ENCODE results near the gene LLPH. TPM values are rescaled to one million over a fixed set of nuclear protein-coding genes. Genes with fewer than 3 reads are reported as not detected.

The LLPH gene
- total RNA-seq, 1 experiment from 2014 or later = 33.4 TPM

DNA sequence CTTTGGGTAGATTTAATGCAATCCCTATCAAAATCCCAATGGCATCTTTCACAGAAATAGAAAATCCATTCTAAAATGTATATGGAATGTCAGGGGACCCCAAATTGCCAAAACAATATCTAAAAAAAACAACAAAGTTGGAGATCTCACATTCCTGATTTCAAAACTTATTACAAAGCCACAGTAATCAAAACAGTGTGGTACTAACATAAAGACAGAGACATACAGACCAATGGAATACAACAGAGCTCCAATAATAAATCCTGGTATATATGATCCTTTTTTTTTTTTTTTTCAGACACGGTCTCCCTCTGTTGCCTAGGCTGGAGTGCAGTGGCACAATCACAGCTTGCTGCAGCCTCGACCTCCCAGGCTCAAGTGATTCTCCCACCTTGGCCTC, 34.6 kb upstream of the LLPH start:
- Histone ChIP-seq H2BK12ac (ENCODE audit: insufficient read length, low read depth, low read length) (no peak overlapping the region), H3K18ac (ENCODE audit: insufficient read length, low read depth, low read length) (no peak overlapping the region), H3K4ac (ENCODE audit: low read depth, low read length) (no peak overlapping the region), H3K27me3 (ENCODE audit: insufficient read depth, low read length) (no peaks in the 10 kb centered on the region), H3K27ac (ENCODE audit: insufficient read length, low read depth, low read length) (no peak overlapping the region), H3K9me3 (ENCODE audit: control insufficient read depth, low read depth, low read length) (no peaks in the 10 kb centered on the region), H3K23ac (ENCODE audit: insufficient read length, low read depth, low read length) (no peak overlapping the region), H4K91ac (ENCODE audit: insufficient read length, low read depth, low read length) (no peak overlapping the region), H3K4me1 (ENCODE audit: insufficient read depth, low read length) (peaks cover 3% of the 10 kb centered on the region), H3K4me2 (ENCODE audit: insufficient read depth, insufficient read length, low read length) (no peak overlapping the region), H3K9ac (ENCODE audit: extremely low read depth, insufficient read length, low read length) (no peak overlapping the region), H3K79me1 (ENCODE audit: insufficient read depth, low read depth, low read length, poor library complexity, severe bottlenecking) (peaks cover 8% of the 10 kb centered on the region), H3K14ac (ENCODE audit: insufficient read depth, low read length) (no peak overlapping the region), H4K20me1 (ENCODE audit: control insufficient read depth, insufficient read depth, insufficient read length) (no peaks in the 10 kb centered on the region), H2BK120ac (ENCODE audit: low read depth, low read length, poor library complexity, severe bottlenecking) (no peak overlapping the region), H2BK15ac (ENCODE audit: low read depth, low read length) (no peak overlapping the region), H4K5ac (ENCODE audit: insufficient read length, low read depth, low read length) (no peak overlapping the region), H2BK20ac (ENCODE audit: low read depth, low read length, poor library complexity, severe bottlenecking) (no peak overlapping the region), H3K79me2 (ENCODE audit: insufficient read depth, low read length) (peaks cover 3% of the 10 kb centered on the region; the same call in 1 of the 2 replicates), H3K56ac (ENCODE audit: insufficient read length, low read depth, low read length) (no peak overlapping the region), H2AK5ac (ENCODE audit: insufficient read length, low read length) (no peak overlapping the region), H4K8ac (replicated peaks; ENCODE audit: insufficient read length, low read depth, low read length) (no peak overlapping the region), H2BK5ac (ENCODE audit: insufficient read length, low read length) (no peak overlapping the region), H3T11ph (ENCODE audit: low read length) (no peak overlapping the region), H3K23me2 (ENCODE audit: insufficient read length, low read depth, low read length, poor library complexity, severe bottlenecking) (no peaks in the 10 kb centered on the region), H2AFZ (ENCODE audit: low read length) (no peak overlapping the region)
- Mint-ChIP-seq H3K27me3 (ENCODE audit: low read depth) (no peaks in the 10 kb centered on the region; the same call in 1 of the 2 replicates), H3K27ac (no peak overlapping the region), H3K4me3 (no peak overlapping the region), H3K36me3 (ENCODE audit: insufficient read depth in 1 of 3, low read depth in 3 of 3) (peaks cover 12 to 16% (median 13%) of the 10 kb centered on the region in 3 experiments), H3K9me3 (peaks cover 10 to 15% of the 10 kb centered on the region in 2 experiments; a peak in 3 of 5 replicates), H3K4me1 (peaks cover 3 to 6% of the 10 kb centered on the region in 2 experiments; a peak in 3 of 4 replicates)
- WGBS (ENCODE audit: extremely low coverage, insufficient read length, low lambda C conversion rate) = no CpG with 5 or more reads among the region's 2 CpGs
- TF ChIP-seq, protein P1, sequence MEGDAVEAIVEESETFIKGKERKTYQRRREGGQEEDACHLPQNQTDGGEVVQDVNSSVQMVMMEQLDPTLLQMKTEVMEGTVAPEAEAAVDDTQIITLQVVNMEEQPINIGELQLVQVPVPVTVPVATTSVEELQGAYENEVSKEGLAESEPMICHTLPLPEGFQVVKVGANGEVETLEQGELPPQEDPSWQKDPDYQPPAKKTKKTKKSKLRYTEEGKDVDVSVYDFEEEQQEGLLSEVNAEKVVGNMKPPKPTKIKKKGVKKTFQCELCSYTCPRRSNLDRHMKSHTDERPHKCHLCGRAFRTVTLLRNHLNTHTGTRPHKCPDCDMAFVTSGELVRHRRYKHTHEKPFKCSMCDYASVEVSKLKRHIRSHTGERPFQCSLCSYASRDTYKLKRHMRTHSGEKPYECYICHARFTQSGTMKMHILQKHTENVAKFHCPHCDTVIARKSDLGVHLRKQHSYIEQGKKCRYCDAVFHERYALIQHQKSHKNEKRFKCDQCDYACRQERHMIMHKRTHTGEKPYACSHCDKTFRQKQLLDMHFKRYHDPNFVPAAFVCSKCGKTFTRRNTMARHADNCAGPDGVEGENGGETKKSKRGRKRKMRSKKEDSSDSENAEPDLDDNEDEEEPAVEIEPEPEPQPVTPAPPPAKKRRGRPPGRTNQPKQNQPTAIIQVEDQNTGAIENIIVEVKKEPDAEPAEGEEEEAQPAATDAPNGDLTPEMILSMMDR (conservative IDR thresholded peaks at IDR 0.05) = no peak
- no peak for DNase-seq
